Mesenchymal stem cell (in vitro differentiated cells and primary cell): ENCODE measurements around the gene MXD4.
"Not testable (repeated sequence)": the region's sequence is repeated elsewhere in the genome, so short reads cannot be mapped to it uniquely, and the experiment has no call there.

Experiments
- DNase-seq: peaks from one replicate; pipeline ENCODE4 v3.0.0-alpha.2; 2013
- H2AFZ ChIP-seq: one replicate; pipeline ENCODE4 v1.6.1; 2013; ENCODE audit warnings: low read depth, mild to moderate bottlenecking, control low read depth, inconsistent platforms, low read length, moderate library complexity
- H2AK5ac ChIP-seq: 2 replicates; pipeline ENCODE4 v1.6.1; 2013; ENCODE audit warnings: low read length, moderate library complexity, mild to moderate bottlenecking, inconsistent platforms; ENCODE audit not compliant: severe bottlenecking
- H2BK120ac ChIP-seq: one replicate; pipeline ENCODE4 v1.6.1; 2013; ENCODE audit warnings: low read depth, mild to moderate bottlenecking, inconsistent platforms, low read length, moderate library complexity
- H2BK12ac ChIP-seq, 2 experiments: one replicate each; pipeline ENCODE4 v1.6.1; 2013; ENCODE audit warnings: inconsistent platforms in 2 of 2, low read length in 2 of 2, mild to moderate bottlenecking in 2 of 2, moderate library complexity in 2 of 2, control low read depth in 1 of 2
- H2BK15ac ChIP-seq: one replicate; pipeline ENCODE4 v1.6.1; 2013; ENCODE audit warnings: mild to moderate bottlenecking, low read depth, inconsistent platforms; ENCODE audit not compliant: poor library complexity, severe bottlenecking
- H2BK5ac ChIP-seq: 2 replicates; pipeline ENCODE4 v1.6.1; 2013; ENCODE audit warnings: low read depth, mild to moderate bottlenecking, low read length, control low read depth, inconsistent platforms; ENCODE audit not compliant: poor library complexity, severe bottlenecking
- H3K14ac ChIP-seq, 2 experiments: one replicate each; pipeline ENCODE4 v1.6.1; 2013; ENCODE audit warnings: inconsistent platforms in 2 of 2, low read length in 2 of 2, control low read depth in 1 of 2, mild to moderate bottlenecking in 1 of 2, moderate library complexity in 1 of 2
- H3K18ac ChIP-seq, 2 experiments: one replicate each; pipeline ENCODE4 v1.6.1; 2013; ENCODE audit warnings: inconsistent platforms in 2 of 2, low read length in 2 of 2, control low read depth in 1 of 2, low read depth in 1 of 2, mild to moderate bottlenecking in 1 of 2
- H3K23ac ChIP-seq, 2 experiments: one replicate each; pipeline ENCODE4 v1.6.1; 2013; ENCODE audit warnings: inconsistent platforms in 2 of 2, low read length in 2 of 2, mild to moderate bottlenecking in 2 of 2, moderate library complexity in 2 of 2, control low read depth in 1 of 2
- H3K27ac ChIP-seq: 2 replicates; pipeline ENCODE4 v1.5.1; 2013; ENCODE audit warnings: mild to moderate bottlenecking, moderate library complexity, low read length, control low read depth, inconsistent platforms; ENCODE audit not compliant: poor library complexity, severe bottlenecking
- H3K27me3 ChIP-seq, 2 experiments: 2 replicates each; pipeline versions ENCODE4 v1.6.1 to v1.7.0; 2013; ENCODE audit warnings: low read length in 2 of 2, mild to moderate bottlenecking in 2 of 2, moderate library complexity in 2 of 2, control low read depth in 1 of 2, inconsistent platforms in 1 of 2; ENCODE audit not compliant: control insufficient read depth in 1 of 2, insufficient read depth in 1 of 2
- H3K36me3 ChIP-seq, 2 experiments: 2 replicates each; pipeline versions ENCODE4 v1.6.1 to v1.7.0; 2013; ENCODE audit warnings: low read length in 2 of 2, control low read depth in 1 of 2, inconsistent platforms in 1 of 2, low read depth in 1 of 2, mild to moderate bottlenecking in 1 of 2; ENCODE audit not compliant: insufficient read depth in 2 of 2, control insufficient read depth in 1 of 2
- H3K4ac ChIP-seq, 2 experiments: one replicate each; pipeline ENCODE4 v1.6.1; 2013; ENCODE audit warnings: inconsistent platforms in 2 of 2, low read length in 2 of 2, mild to moderate bottlenecking in 2 of 2, moderate library complexity in 2 of 2, control low read depth in 1 of 2, low read depth in 1 of 2
- H3K4me1 ChIP-seq: 2 replicates; pipeline ENCODE4 v1.6.1; 2013; ENCODE audit warnings: low read depth, low read length, control low read depth; ENCODE audit not compliant: control insufficient read depth, insufficient read depth
- H3K4me2 ChIP-seq: 2 replicates; pipeline ENCODE4 v1.6.1; 2013; ENCODE audit warnings: low read length, mild to moderate bottlenecking, inconsistent platforms; ENCODE audit not compliant: poor library complexity, severe bottlenecking
- H3K4me3 ChIP-seq, 2 experiments: 2 replicates each; pipeline versions ENCODE4 v1.5.1 to v1.7.0; 2013; ENCODE audit warnings: low read length in 2 of 2, mild to moderate bottlenecking in 2 of 2, control low read depth in 1 of 2, low read depth in 1 of 2; ENCODE audit not compliant: insufficient read depth in 1 of 2
- H3K79me1 ChIP-seq: replicated peaks from 2 replicates; pipeline ENCODE4 v1.6.1; 2013; ENCODE audit warnings: mild to moderate bottlenecking, control low read depth, low read length, inconsistent platforms; ENCODE audit not compliant: poor library complexity, severe bottlenecking
- H3K9ac ChIP-seq: 2 replicates; pipeline ENCODE4 v1.7.0; 2013; ENCODE audit warnings: mild to moderate bottlenecking, low read length, moderate library complexity
- H3K9me3 ChIP-seq: 2 replicates; pipeline ENCODE4 v1.7.0; 2013; ENCODE audit warnings: mild to moderate bottlenecking, low read length; ENCODE audit not compliant: control insufficient read depth
- H4K8ac ChIP-seq: one replicate; pipeline ENCODE4 v1.6.1; 2013; ENCODE audit warnings: inconsistent platforms, mild to moderate bottlenecking, low read length, moderate library complexity
- H4K91ac ChIP-seq: one replicate; pipeline ENCODE4 v1.6.1; 2013; ENCODE audit warnings: mild to moderate bottlenecking, low read length, inconsistent platforms
- WGBS: methylation state at CpG from one replicate; pipeline ENCODE4 v1.1.7; 2013; ENCODE audit warnings: mixed read lengths; 5-methylcytosine and 5-hydroxymethylcytosine counted together

Gene MXD4

GRCh38 chr4:2222838-2223237 lies 39.1 kb downstream of the MXD4 start:
- Histone ChIP-seq H3K14ac (no peak overlapping the region), H4K8ac (no peak overlapping the region), H2BK5ac (no peak overlapping the region), H2AFZ (no peak overlapping the region), H3K18ac (no peak overlapping the region), H2BK120ac (no peak overlapping the region), H3K27ac (no peak overlapping the region), H3K36me3 (peaks cover 8 to 25% of the 10 kb centered on the region in 2 experiments), H3K9ac (no peak overlapping the region), H3K79me1 (peaks cover 5% of the 10 kb centered on the region), H2BK15ac (no peak overlapping the region), H3K27me3 (no peaks in the 10 kb centered on the region), H3K4me3 (no peak overlapping the region), H3K23ac (no peak overlapping the region), H3K9me3 (no peaks in the 10 kb centered on the region), H3K4me1 (peaks cover 5% of the 10 kb centered on the region), H3K4ac (no peak overlapping the region), H2AK5ac (no peak overlapping the region), H2BK12ac (no peak overlapping the region), H3K4me2 (no peak overlapping the region), H4K91ac (no peak overlapping the region)
- 100% methylated on average over 2 of the region's 2 CpGs for WGBS
- DNase-seq, result no peak

DNA sequence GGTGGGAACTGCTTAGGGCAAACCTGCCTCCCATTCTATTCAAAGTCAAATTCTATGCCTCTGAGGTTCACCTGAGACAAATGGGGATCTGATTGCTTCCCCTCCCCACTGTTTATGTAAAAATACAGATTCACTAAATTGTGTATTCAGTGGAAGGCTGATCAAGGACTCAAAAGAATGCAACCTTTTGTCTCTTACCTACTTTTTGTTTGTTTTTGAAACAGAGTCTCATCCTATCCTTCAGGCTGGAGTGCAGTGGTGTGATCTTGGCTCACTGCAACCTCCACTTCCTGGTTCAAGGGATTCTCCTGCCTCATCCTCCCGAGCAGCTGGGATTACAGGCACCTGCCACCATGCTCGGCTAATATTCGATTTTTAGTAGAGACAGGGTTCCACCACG lies 40.5 kb downstream of the MXD4 start:
- H2BK15ac ChIP-seq, H3K9ac ChIP-seq, H2BK120ac ChIP-seq, H3K27me3 ChIP-seq, H2BK12ac ChIP-seq, H3K23ac ChIP-seq, H4K8ac ChIP-seq, H2BK5ac ChIP-seq, H3K4me2 ChIP-seq, H3K4me1 ChIP-seq, H2AK5ac ChIP-seq, H3K27ac ChIP-seq, H3K18ac ChIP-seq, H2AFZ ChIP-seq, H3K9me3 ChIP-seq, H3K4me3 ChIP-seq, H3K79me1 ChIP-seq, H3K14ac ChIP-seq, H4K91ac ChIP-seq, DNase-seq, H3K4ac ChIP-seq: not testable (repeated sequence)
- 61% methylated on average over 4 of the region's 4 CpGs for WGBS
- peaks cover 8 to 18% of the 10 kb centered on the region in 2 experiments for H3K36me3 ChIP-seq

- H2BK12ac ChIP-seq, result no peak overlapping the region
- no peak overlapping the region for H3K4me2 ChIP-seq
- H3K4me3 ChIP-seq, result no peak overlapping the region
- H3K9me3 ChIP-seq, result no peaks in the 10 kb centered on the region
- no peak overlapping the region for H3K9ac ChIP-seq
- no peak overlapping the region for H2AFZ ChIP-seq
- H3K23ac ChIP-seq, result no peak overlapping the region
- H3K27ac ChIP-seq, result no peak overlapping the region
- DNase-seq, result peak; percentile 76
- H3K4ac ChIP-seq, result no peak overlapping the region
- no peak overlapping the region for H2AK5ac ChIP-seq
- H2BK15ac ChIP-seq, result no peak overlapping the region
- no peak overlapping the region for H2BK5ac ChIP-seq
- H3K27me3 ChIP-seq, result no peaks in the 10 kb centered on the region
- H3K36me3 ChIP-seq, result peaks cover 2 to 12% of the 10 kb centered on the region in 2 experiments
- H4K8ac ChIP-seq, result no peak overlapping the region
- no peaks in the 10 kb centered on the region for H3K79me1 ChIP-seq
- no peak overlapping the region for H2BK120ac ChIP-seq
- H4K91ac ChIP-seq, result no peak overlapping the region
- no peak overlapping the region for H3K18ac ChIP-seq
- H3K14ac ChIP-seq, result no peak overlapping the region
- WGBS, result 19% methylated on average over 10 of the region's 10 CpGs
- H3K4me1 ChIP-seq, result peaks cover 6% of the 10 kb centered on the region
These were observed 41.8 kb downstream of the MXD4 start for GRCh38 chr4:2220016-2220630.

GRCh38 chr4:2219233-2219760 lies 42.6 kb downstream of the MXD4 start:
- H3K27ac ChIP-seq, result no peak overlapping the region
- peaks cover 6% of the 10 kb centered on the region for H3K4me1 ChIP-seq
- H3K23ac ChIP-seq, result no peak overlapping the region
- H2AK5ac ChIP-seq, result no peak overlapping the region
- DNase-seq, result no peak
- no peak overlapping the region for H3K4ac ChIP-seq
- H4K8ac ChIP-seq, result no peak overlapping the region
- 96% methylated on average over 6 of the region's 6 CpGs for WGBS
- no peak overlapping the region for H2BK5ac ChIP-seq
- peaks cover 2 to 12% of the 10 kb centered on the region in 2 experiments for H3K36me3 ChIP-seq
- no peak overlapping the region for H2BK15ac ChIP-seq
- H2BK120ac ChIP-seq, result no peak overlapping the region
- no peaks in the 10 kb centered on the region for H3K9me3 ChIP-seq
- H3K18ac ChIP-seq, result no peak overlapping the region
- H3K4me3 ChIP-seq, result no peak overlapping the region
- H3K9ac ChIP-seq, result no peak overlapping the region
- H3K4me2 ChIP-seq, result no peak overlapping the region
- H2AFZ ChIP-seq, result no peak overlapping the region
- H4K91ac ChIP-seq, result no peak overlapping the region
- no peak overlapping the region for H3K14ac ChIP-seq
- H2BK12ac ChIP-seq, result no peak overlapping the region
- H3K79me1 ChIP-seq, result no peaks in the 10 kb centered on the region
- H3K27me3 ChIP-seq, result no peaks in the 10 kb centered on the region
